ENCODE data around the gene BAX.

BAX gene

DNA sequence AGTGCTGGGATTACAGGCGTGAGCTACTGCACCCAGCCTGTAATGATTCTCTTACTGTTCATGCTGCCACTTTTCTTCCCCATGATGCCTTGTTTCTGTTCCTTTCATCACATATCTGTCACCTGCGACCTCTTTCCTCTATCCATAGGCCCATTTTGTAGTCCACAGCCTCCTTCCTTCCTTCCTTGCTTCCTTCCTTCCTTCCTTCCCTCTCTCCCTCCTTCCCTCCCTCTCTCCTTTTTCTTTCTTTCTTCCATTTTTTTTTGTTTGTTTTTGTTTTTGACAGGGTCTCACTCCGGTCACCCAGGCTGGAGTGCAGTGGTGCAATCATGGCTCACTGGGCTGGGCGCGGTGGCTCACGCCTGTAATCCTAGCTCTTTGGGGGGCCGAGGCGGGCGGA lies 34.2 kb downstream of the BAX start:
- DNase-seq = no peak

DNA sequence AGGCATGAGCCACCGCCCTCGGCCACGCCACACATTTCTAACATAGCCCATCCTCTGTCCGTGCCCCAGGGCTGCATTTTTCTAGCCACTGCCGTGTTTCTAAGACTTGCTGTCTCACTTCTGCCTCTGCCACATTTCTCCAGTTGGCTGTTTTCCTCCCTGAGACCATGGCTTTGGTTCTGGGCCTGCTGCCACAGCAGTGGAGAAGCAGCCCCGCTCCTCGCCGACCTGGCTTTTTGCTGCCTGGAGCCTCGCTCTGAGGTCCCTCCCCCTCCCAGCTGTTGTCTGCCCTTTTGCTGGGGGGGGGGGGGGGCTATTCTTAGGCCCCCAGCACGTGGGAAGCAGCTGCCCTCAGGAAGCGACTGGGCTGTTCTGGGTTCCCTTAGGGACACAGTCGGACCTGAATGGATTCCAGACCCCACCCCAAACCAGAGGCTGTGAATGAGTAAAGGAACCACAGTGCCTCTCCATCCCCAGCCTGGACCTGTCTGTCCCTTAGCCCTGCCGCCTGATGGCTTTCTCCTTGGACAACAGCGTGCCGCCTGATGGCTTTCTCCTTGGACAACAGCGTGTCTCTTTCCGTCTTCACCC lies 35.1 kb downstream of the BAX start:
- DNase-seq = peak; percentile 58

DNA sequence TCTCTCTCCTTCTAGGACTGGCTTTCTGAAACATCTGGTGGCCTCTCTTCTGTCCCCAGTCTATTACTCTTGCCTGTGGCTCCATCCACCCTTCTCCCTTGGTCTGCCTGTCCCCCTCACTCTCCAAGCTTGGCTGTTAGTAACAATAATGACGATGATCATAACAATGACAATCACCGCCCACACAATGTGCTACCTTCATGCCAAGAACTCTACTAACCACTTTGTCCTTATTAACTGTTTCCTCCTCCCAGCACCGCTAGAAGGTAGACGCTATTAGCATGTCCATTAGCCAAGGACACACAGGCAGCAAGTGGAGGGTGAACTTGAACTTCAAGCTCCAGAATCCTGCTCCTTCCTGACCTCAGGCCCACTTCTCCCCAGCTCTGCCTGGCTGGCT lies 35.7 kb downstream of the BAX start:
- no peak for DNase-seq

DNA sequence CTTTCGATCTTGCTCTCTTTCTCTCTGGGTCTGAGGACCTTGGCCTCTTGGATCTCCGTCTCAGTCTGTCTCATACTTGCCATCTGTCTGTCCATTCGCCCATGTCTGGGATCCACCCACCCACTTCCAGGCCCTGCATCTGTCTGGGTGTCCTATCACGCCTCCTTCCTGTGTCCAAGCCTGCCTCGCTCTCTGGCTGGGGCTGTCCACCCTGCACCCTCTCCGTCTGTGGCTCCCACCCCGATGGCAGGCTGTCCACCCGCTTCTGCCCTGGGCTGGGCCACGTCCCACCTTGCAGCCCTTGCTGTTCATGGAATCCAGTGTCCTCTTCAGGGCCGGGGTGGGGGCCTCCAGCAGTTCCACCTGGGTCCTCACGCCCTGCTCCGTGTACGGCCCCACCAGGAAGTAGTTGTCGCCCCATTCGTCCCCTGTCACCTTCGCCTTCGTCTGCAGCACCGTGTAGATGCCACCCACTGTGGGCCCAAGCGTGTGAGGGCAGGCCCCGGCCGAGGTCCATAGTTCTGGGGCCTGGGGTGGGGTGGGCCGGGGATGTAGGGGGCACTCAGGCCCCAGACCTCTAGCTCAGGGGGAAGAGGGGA lies 36.4 kb downstream of the BAX start:
- no peak for DNase-seq

DNA sequence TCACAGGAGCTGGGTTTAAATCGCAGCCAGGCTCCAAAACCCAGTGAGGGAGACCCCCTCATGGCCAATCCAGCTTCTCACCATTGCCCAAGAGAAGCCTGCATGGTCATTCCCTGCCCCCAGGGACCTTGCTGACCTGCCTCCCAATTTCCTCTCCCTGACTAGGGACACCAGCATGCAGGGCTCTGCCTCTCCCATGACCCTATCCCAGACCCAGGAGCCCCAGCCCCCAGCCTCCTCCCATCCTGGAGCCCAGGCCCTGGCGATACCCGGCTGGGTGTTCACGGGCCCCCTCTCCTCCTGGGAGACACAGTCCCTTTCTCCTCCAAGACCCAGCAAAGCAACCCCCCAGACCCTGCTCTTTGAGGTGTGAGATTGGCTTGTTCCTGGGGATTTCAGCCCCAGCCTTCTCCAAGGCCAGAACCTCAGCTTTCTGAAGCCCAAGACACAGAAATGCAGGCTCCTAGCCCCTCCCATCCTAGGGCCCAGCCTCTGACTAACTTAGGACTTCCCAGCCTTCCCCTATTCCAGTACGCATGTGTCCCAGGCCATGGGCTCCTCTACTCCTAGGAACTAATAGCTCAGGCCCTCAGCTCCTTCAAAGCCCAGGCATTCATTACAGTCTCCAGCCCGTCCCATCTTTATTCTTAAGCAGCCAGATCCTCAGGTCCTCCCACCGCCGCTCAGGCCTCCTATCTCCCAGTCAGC lies 37.4 kb downstream of the BAX start:
- peak; percentile 70 for DNase-seq

DNA sequence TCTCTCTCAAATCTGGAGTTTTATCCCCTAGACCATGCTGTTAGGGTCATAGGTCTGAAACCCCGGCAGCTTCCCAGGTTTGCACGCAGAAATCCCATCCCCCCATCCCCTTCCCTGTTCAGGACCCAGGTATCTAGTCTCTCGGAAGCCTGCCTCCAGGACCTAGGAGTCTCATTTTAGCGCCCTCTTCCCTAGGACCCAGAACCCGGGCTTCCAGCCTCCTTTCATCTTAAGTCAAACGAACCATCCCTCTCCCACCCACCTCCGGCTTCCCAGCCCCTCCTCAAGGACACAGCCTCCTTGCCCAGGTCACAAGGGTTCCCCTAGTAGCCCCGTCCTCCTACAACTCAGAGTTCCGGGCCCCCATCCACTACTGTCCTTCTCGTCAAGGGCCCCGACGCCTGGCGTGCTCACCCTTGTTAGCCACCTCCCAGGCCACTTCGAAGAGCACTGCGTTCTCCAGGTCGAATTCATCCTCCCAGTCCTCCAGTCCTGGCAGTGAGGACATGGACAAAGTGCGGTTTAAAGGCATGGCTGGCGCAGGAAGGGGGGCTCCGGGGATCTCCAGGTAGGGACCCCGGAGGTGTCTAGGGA lies 38.0 kb downstream of the BAX start:
- DNase-seq = peak; percentile 68

DNA sequence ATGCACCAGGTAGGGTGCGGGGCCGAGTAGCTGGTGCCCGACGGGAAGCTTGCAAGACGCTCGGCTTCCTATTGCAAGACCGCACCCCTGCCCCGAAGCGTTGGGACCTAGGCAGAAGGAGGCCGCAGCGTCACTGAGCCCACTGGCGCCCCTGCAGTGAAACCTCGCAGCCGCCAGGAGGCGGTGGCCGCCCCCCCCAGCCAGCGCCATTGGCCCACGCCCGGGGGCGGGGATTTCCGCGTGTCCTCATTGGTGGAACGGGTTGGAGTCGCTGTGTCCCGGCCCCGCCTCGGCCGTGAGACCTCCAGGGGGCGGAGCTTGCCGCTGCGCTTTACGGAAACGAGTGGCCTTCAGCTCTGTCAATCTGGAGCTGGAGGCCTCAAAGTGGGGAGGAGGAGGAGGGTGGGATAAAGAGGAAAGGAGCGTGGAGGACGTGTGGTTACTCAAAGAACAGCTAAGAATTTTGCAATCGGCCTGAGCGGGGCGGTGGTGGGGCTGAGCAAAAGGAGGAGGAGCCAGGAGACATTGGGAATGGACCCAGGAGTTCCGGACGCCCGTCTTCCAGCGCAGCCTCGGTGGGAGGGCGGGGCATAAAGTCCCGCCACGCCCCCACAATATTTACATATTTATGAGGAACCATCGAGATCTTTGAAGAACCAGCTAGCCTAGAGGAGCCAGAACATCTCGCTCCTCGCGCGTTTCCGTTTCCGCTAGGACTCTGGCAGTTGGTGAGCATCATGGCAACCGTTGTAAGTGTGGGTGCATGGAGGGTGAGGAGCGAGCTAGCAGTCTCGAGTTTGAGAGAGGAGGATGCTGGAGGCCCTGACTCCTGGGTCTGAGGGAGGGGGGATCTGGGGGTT lies 38.7 kb downstream of the BAX start, which contains the start of the genes GYS1 and RUVBL2:
Gene GYS1 (minus strand): TSS at position 135 of the 860 bp plus-strand sequence. CDS start 197 bp downstream, outside the sequence.
Gene RUVBL2 (plus strand): TSS at position 713 of the 860 bp plus-strand sequence. CDS start 25 bp downstream, at position 738.
- peak; percentile 99 for DNase-seq

DNA sequence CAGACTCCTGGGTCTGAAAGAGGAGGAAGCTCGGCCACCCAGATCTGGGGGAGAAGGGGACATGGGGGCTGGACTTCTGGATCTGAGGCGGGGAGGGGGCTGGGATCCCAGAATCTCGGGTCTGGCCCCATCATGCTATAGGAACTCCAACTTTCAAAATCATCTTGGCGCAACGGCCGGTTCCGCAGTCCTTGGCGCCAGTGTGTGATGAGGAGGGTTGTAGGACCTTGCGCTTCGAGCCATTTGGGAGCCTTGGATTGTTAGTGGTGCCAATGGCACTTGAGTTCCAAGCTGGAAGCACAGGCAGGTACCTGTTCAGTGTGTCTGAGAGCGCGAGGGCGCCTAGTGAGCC lies 39.3 kb downstream of the BAX start:
- no peak for DNase-seq

DNA sequence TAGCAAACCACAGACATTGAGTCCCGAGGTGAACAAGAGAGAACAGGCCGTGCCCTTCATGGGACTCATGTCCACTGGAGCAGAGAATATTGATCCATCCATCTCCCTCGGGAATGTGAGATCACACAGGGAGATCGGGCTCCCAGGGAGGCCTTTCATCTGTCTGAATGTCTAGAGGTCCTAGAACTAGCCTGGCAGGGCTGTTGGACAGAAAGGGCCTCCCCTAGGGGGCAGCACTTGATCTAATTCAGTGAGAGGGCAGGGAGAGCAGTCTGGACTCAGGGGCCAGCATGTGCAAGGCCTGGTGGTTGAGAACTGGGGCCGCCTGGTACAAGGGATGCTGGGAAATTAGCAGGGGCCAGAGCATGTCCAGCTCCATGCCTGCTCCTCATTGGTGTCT lies 43.3 kb downstream of the BAX start:
- DNase-seq = no peak

DNA sequence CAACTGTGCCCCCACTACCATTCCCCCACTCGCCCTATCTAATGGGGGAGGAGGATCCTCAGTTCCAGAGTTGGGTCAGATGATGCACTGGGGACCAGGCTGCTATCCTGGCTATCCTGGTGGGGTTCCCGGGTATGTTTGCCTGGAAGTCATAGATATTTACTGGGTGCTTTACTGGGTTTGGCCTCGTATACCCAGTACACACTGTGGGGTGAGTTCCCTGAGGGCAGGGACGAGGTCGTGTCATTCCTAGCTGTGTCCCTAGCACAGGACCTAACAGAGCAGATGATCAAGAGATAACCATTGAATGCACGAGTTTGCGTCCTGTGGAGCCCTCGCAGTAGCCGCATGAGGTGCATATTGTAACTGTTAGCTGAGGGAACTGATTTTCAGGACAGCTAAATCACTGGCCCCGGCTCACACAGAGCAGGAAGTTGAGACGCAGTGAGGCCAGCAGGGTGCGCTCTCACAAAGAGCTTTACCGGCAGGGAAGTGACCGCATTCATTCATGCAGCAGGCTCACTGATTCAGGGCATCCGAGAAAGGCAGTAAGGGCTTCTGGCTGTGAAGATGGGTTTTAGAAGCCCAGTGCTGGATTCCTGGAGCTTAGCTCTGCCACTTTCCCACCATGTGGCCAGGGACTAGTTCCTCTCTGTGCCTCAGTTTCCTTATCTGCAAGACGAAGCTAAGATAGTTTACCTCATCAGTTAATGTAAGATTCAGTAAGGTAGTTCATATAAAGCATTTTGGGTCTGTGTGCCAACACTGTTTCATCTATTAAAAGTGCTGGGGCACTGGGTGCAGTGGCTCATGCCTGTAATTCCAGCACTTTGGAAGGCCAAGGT lies 45.0 kb downstream of the BAX start:
- DNase-seq = no peak

DNA sequence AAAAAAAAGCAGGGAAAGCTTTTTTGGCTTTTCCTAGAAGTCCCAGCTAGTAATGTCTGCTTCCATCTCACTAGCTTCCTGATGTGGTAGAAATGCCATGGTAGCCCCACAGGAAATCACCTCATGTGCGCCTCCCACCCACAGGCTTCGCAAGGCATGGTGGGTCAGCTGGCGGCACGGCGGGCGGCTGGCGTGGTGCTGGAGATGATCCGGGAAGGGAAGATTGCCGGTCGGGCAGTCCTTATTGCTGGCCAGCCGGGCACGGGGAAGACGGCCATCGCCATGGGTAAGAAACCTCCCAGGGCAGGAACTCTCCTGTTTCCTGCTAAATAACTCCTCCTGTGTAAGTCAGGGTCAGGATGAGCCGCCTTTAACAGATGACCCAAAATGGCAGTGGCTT lies 49.5 kb downstream of the BAX start:
- DNase-seq = no peak

DNA sequence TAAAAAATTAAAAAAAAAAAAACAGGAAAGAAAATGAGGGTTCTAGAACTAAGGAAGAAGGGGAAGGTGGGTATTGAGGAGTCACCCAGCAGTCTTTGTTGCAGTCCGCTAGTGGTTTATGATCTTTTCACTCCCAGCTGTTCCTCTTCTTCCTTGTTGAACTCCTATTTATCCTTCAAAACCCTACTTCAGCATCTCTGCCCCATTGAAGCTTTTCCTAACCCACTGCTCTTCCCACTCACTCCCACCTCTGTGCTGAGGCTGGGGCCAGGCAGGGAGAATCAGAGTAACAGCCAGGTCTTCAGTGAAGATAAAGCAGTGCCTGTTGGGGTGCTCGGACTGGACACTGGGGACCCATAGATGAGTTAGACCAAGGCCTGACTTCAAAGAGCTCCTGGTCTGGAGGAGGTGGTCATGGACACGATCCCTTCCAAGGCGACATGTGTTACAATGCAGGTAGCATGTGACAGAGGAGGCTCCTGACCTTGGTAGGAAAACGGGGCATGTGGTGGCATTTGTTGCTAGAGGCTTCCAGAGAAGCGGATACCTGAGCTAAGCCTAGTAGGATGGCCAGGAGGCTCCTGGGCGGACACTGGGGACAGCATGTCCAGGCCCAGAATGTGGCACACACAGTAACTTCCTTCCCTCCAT lies 50.4 kb downstream of the BAX start:
- DNase-seq = no peak

DNA sequence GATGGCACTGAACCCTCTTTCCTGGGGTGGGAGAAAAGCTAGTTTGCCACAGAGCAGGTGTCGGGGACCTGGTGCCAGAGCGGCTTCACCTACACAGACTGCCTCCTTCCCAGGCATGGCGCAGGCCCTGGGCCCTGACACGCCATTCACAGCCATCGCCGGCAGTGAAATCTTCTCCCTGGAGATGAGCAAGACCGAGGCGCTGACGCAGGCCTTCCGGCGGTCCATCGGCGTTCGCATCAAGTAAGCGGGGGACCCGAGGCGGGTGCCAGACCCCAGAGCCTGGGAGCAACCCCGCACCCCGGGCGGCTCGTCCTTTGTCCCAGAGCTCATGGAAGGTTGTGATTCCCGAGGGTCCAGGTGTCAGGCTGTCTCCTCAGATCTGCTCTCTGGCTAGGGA lies 52.2 kb downstream of the BAX start:
- no peak for DNase-seq

DNA sequence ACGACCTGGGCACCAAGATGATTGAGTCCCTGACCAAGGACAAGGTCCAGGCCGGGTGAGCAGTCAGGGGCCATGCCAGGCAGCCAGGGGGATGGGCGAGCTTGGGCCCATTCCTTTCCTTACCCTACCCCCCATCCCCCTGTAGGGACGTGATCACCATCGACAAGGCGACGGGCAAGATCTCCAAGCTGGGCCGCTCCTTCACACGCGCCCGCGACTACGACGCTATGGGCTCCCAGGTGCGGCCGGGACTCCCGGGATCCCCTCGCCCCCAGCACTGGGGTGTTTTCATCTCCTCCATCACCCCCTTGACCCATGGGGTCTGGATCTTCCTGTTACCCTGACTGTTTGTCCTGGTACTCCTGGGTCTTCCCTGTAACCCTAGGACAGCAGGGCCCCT lies 55.2 kb downstream of the BAX start:
- no peak for DNase-seq

DNA sequence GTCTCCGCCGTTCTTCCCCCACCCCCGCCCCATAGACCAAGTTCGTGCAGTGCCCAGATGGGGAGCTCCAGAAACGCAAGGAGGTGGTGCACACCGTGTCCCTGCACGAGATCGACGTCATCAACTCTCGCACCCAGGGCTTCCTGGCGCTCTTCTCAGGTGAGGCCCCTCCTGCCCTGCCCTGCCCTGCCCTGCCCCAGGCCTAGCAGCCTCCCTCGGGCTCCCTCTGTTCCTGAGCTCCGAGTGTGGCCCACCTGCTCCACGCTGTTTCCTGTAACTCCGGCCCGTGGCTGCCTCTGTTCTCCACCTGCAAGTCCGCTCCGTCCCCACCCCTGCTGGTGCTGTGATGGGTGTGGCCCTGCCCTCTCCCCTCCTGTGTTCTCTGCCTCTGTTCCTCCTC lies 55.8 kb downstream of the BAX start:
- no peak for DNase-seq

DNA sequence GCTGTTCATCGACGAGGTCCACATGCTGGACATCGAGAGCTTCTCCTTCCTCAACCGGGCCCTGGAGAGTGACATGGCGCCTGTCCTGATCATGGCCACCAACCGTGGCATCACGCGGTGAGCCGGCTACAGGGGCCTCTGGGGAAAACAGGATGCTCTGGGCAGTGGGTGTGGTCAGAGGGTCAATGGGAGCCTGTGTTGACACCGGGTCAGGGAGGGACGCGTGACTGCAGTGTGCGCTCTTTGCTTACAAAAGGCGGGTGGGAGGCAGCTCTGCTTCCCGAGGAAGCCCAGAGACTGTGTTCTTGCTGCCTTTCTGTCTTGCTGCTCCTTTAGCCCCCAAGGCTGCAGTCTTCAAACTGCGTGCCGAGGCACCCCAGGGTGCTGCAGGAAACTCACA lies 56.5 kb downstream of the BAX start:
- no peak for DNase-seq

All from right forelimb (tissue), 1 donor.